ENCODE results near the gene KMO.

KMO gene

DNA sequence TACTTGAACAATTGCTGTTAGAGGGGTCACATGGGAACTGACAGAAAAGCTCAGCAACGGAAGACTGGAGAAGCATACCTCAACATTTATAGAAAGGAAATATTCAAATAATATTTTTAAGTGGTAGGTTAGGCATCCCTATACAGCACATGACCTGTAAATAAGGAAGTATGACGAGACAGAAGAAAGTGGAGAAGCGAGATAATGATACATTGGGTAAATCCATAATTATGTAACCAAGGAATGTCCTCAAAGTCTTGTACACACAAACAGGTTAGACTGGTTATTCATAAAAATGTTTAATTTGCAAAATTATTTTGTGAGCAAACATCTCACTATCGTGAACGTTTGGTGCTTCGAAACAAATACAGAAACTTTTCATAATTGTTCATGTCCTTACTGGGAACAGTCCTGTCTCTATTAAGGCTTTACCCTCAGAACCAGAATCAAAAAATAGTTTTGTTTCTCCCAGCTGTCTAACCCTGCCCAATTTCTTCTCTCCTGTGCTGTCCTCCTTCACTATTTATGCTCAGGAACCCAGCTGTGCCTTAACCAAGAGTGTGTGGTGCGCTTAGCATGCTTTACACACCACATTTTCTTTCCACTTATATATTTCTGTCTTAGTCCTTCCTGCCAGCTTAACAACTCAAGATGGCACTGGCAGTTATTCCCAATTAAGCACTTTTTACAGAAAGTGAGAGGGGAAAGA lies 10.2 kb downstream of the KMO start:
- H3K4me1 ChIP-seq, result no peaks in the 10 kb centered on the region
- H3K36me3 ChIP-seq, result no peaks in the 10 kb centered on the region
- H3K4me3 ChIP-seq, result no peak overlapping the region
- TF ChIP-seq CTCF (IDR thresholded peaks at IDR 0.05), result no peak
- no peak for DNase-seq
- intact Hi-C loops (cut with DNase I; ENCODE audit: low total_unique reads), result no loop called here
- H3K9me3 ChIP-seq, result no peaks in the 10 kb centered on the region
- no peak overlapping the region for H3K27ac ChIP-seq
- H3K27me3 ChIP-seq, result no peaks in the 10 kb centered on the region

- Histone ChIP-seq H3K27ac (no peak overlapping the region), H3K4me3 (no peak overlapping the region), H3K9me3 (no peaks in the 10 kb centered on the region), H3K4me1 (no peaks in the 10 kb centered on the region), H3K27me3 (no peaks in the 10 kb centered on the region), H3K36me3 (no peaks in the 10 kb centered on the region)
- intact Hi-C loops (cut with DNase I; ENCODE audit: low total_unique reads), result no loop called here
- DNase-seq, result no peak
- no peak for TF ChIP-seq CTCF (IDR thresholded peaks at IDR 0.05)
These were observed 15.8 kb downstream of the KMO start for GRCh38 chr1:241548008-241548407.

- H3K27me3 ChIP-seq, result no peaks in the 10 kb centered on the region
- TF ChIP-seq CTCF (IDR thresholded peaks at IDR 0.05), result no peak
- no peaks in the 10 kb centered on the region for H3K9me3 ChIP-seq
- no peaks in the 10 kb centered on the region for H3K4me1 ChIP-seq
- H3K4me3 ChIP-seq, result no peak overlapping the region
- intact Hi-C loops (cut with DNase I; ENCODE audit: low total_unique reads), result no loop called here
- H3K36me3 ChIP-seq, result no peaks in the 10 kb centered on the region
- H3K27ac ChIP-seq, result no peak overlapping the region
- DNase-seq, result no peak
These were observed 18.1 kb downstream of the KMO start for GRCh38 chr1:241550318-241550717.

DNA sequence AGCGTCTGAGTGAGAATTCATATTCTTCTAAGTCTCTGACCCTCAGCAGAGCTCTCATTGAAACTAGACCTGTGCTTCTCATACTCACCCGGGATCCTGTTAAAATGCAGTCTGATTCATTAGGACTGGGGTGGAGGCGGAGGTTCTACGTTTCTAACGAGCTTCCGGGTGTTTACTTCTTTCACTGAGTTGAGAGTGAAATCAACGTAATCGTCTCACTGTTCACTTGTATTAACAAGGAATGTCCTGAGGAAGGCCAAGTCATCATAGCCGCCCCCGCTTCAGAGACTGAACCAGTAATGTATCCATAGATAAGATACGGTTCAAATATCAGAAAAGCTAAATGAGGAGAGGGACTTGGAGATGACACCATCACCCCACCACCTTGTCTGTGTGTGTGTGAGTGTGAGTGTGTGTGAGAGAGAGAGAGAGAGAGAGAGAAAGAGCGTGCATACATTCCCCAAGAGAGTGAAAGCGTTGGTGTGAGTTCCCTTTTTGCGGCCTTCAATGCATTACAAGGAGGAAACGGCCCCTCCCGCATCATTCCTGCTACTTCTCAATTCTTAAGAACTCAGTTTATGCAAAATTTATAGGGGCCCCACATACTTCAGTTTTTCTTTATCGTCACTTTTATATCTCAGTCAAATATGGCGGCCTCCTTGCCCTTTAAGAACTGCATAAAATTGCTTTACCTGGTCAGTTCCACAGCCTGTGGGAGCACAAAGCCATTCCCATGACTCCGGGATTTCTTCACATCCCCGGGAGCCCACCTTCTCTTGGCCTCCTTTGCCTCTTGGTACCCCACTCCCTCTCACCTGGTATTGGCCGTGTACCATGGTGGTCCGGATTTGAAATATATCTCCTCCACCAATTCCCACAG lies 19.8 kb downstream of the KMO start:
- no peak for TF ChIP-seq CTCF (IDR thresholded peaks at IDR 0.05)
- no peak overlapping the region for H3K4me3 ChIP-seq
- no peaks in the 10 kb centered on the region for H3K9me3 ChIP-seq
- intact Hi-C loops (cut with DNase I; ENCODE audit: low total_unique reads), result no loop called here
- H3K27me3 ChIP-seq, result no peaks in the 10 kb centered on the region
- H3K27ac ChIP-seq, result no peak overlapping the region
- DNase-seq, result peak in 1 of 2 donors; percentile 65
- no peaks in the 10 kb centered on the region for H3K4me1 ChIP-seq
- no peaks in the 10 kb centered on the region for H3K36me3 ChIP-seq

- H3K36me3 ChIP-seq, result no peaks in the 10 kb centered on the region
- H3K4me3 ChIP-seq, result no peak overlapping the region
- no peak for DNase-seq
- H3K9me3 ChIP-seq, result no peaks in the 10 kb centered on the region
- intact Hi-C loops (cut with DNase I; ENCODE audit: low total_unique reads), result no loop called here
- no peaks in the 10 kb centered on the region for H3K27me3 ChIP-seq
- no peaks in the 10 kb centered on the region for H3K4me1 ChIP-seq
- no peak overlapping the region for H3K27ac ChIP-seq
- TF ChIP-seq CTCF (IDR thresholded peaks at IDR 0.05), result no peak
These were observed 21.9 kb downstream of the KMO start for GRCh38 chr1:241553886-241554592.

All from tibial artery (tissue), 4 donors.